Gastrocnemius medialis (tissue), 4 donors: ENCODE measurements around the gene PATJ.

Experiments used
- CTCF ChIP-seq, 5 experiments: fragments of 450-650 bp in 3 of 5; fragments of 200-600 bp in 2 of 5; sonication (generic) in 2 of 5; IDR thresholded peaks in 4 of 5; conservative IDR thresholded peaks in 1 of 5; 1 replicate in 4 of 5; 2 replicates in 1 of 5; pipeline ENCODE4 v1.5.1; 2016 to 2019; ENCODE audit warnings: antibody characterized with exemption in 5 of 5, mild to moderate bottlenecking in 3 of 5, moderate library complexity in 3 of 5
- POLR2A ChIP-seq, 2 donors: fragments of 450-650 bp; IDR thresholded peaks; one replicate each; pipeline ENCODE4 v1.6.1; 2017; ENCODE audit warnings: antibody characterized with exemption in 2 of 2, mild to moderate bottlenecking in 2 of 2, moderate library complexity in 2 of 2

GRCh38 chr1:61853583-61853982, 111.3 kb downstream of the PATJ start:
- no peak for TF ChIP-seq CTCF (IDR thresholded peaks at IDR 0.05 in 4 of 5, conservative IDR thresholded peaks at IDR 0.05 in 1 of 5)
- no peak for TF ChIP-seq POLR2A (IDR thresholded peaks at IDR 0.05)
